HCT116 (cell line): ENCODE measurements around the gene NPLOC4.

Source experiments
- CEBPB ChIP-seq: IDR thresholded peaks from 2 replicates; pipeline ENCODE4 v1.6.1; 2012; ENCODE audit warnings: low read depth
- CTCF ChIP-seq, 3 experiments: fragments of 200-600 bp in 1 of 3; sonication (generic) in 1 of 3; IDR thresholded peaks in 2 of 3; conservative IDR thresholded peaks in 1 of 3; 2 replicates each; pipeline ENCODE4 v1.5.1; 2012 to 2017; ENCODE audit warnings: low read depth in 2 of 3, low read length in 2 of 3, antibody characterized with exemption in 1 of 3, borderline replicate concordance in 1 of 3, control low read depth in 1 of 3, mild to moderate bottlenecking in 1 of 3, mixed read lengths in 1 of 3, mixed run types in 1 of 3, moderate library complexity in 1 of 3; ENCODE audit not compliant: insufficient read depth in 1 of 3
- EZH2 ChIP-seq: fragments of 200-600 bp; sonication (generic); IDR thresholded peaks from 2 replicates; pipeline ENCODE4 v1.6.1; 2017; ENCODE audit warnings: antibody characterized with exemption, mixed run types
- MAX ChIP-seq: IDR thresholded peaks from 2 replicates; pipeline ENCODE4 v1.6.1; 2012
- POLR2A ChIP-seq: IDR thresholded peaks from 2 replicates; pipeline ENCODE4 v1.7.0; 2011; ENCODE audit warnings: borderline replicate concordance; ENCODE audit not compliant: insufficient read depth, insufficient read length; ENCODE audit errors: extremely low read depth
- POLR2AphosphoS5 ChIP-seq: IDR thresholded peaks from 2 replicates; pipeline ENCODE4 v1.6.1; 2011; ENCODE audit warnings: mild to moderate bottlenecking, low read depth, low read length, moderate library complexity
- SIN3A ChIP-seq: IDR thresholded peaks from 2 replicates; pipeline ENCODE4 v1.6.1; 2012; ENCODE audit warnings: low read depth
- TCF7L2 ChIP-seq: IDR thresholded peaks from 2 replicates; pipeline ENCODE4 v1.7.0; 2011; ENCODE audit warnings: borderline replicate concordance, inconsistent platforms; ENCODE audit not compliant: insufficient read depth, insufficient read length; ENCODE audit errors: extremely low read depth

- TF ChIP-seq TCF7L2 (peak; percentile 26), CTCF (IDR thresholded peaks at IDR 0.05 in 2 of 3, conservative IDR thresholded peaks at IDR 0.05 in 1 of 3; ENCODE audit: borderline replicate concordance in 1 of 3, insufficient read depth in 1 of 3, low read depth in 2 of 3, low read length in 2 of 3) (peak in 2 of 3 experiments; percentile 71 to 72; a peak in 4 of 6 replicates), CEBPB (no peak), POLR2A (peak; percentile 18), MAX (no peak), POLR2AphosphoS5 (peak; percentile 79), EZH2 (no peak), SIN3A (no peak)
Observed at GRCh38 chr17:81519284-81520020, 117.5 kb downstream of the NPLOC4 start.
